ENCODE data around the gene FHIP1B.

GRCh38 chr11:6241316-6241715, 6.9 kb upstream of the FHIP1B start:
- TF ChIP-seq POLR2A (IDR thresholded peaks at IDR 0.05) = no peak
- no peak for TF ChIP-seq CTCF (IDR thresholded peaks at IDR 0.05)

Measured in thyroid gland (tissue), 4 donors.